Ascending aorta (tissue), 2 donors: Measurements from ENCODE around the gene FSTL4. TPM values are rescaled to one million over a fixed set of nuclear protein-coding genes. Genes with fewer than 3 reads are reported as not detected.

ENCODE experiments used
- DNase-seq, 2 donors: peaks; one replicate each; pipeline ENCODE4 v3.0.0-alpha.2; 2019; ENCODE audit warnings: low spot score in 2 of 2
- H3K27ac ChIP-seq, 2 donors: fragments of 200-600 bp; sonication (generic); one replicate each; pipeline ENCODE4 v1.5.1; 2016 to 2017; ENCODE audit warnings: mild to moderate bottlenecking in 1 of 2
- H3K27me3 ChIP-seq: fragments of 200-600 bp; sonication (generic); one replicate; pipeline ENCODE4 v1.5.1; 2017
- H3K36me3 ChIP-seq, 2 donors: fragments of 200-600 bp; sonication (generic); one replicate each; pipeline ENCODE4 v1.5.1; 2016
- H3K4me1 ChIP-seq, 2 donors: fragments of 200-600 bp; sonication (generic); one replicate each; pipeline ENCODE4 v1.5.1; 2016 to 2017; ENCODE audit warnings: mild to moderate bottlenecking in 1 of 2
- H3K4me3 ChIP-seq, 2 donors: fragments of 200-600 bp; sonication (generic); one replicate each; pipeline ENCODE4 v1.5.1; 2016 to 2017; ENCODE audit warnings: mild to moderate bottlenecking in 1 of 2
- H3K9me3 ChIP-seq, 2 donors: fragments of 200-600 bp; sonication (generic); one replicate each; pipeline ENCODE4 v1.5.1; 2016
- intact Hi-C: fragments of 100-400 bp; cut with DNase I; formaldehyde crosslinking; loops from one replicate; pipeline ENCODE4 v1.15.1; 2023
- total RNA-seq: library from RNA; depleted of rRNA; stranded (reverse); fragments of >200 nt; gene quantifications from one replicate; pipeline ENCODE4 v1.1.0, GENCODE V29; 2016
- TF ChIP-seq, protein P1 (sequence below), 3 experiments: fragments of 200-600 bp in 2 of 3; fragments of 450-650 bp in 1 of 3; sonication (generic) in 2 of 3; IDR thresholded peaks; one replicate each; pipeline ENCODE4 v1.5.1; 2016 to 2019; ENCODE audit warnings: antibody characterized with exemption in 3 of 3, mild to moderate bottlenecking in 1 of 3, moderate library complexity in 1 of 3

FSTL4 gene
- total RNA-seq, 1 donor from 2014 or later: 0.11 TPM

DNA sequence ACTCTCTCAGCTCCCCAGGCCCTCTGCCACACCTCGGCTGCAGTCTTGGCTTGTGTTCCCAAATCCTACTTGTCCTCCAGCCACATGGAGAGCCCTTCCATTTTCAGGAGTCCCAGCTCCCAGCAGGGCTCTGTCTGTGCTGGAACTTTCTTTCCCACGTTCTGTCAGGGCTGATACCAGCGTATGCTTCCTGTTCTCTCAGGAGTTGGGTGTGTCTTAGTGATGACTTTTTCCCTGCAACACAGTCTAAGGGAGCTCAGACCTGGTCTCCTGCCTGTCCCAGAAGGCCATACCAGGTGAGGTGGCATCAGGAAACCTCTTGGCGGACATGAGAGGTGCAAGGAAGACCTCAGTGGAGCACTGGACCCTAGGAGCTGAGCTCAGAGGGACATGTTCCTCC lies 334.0 kb downstream of the FSTL4 start:
- TF ChIP-seq, protein P1, sequence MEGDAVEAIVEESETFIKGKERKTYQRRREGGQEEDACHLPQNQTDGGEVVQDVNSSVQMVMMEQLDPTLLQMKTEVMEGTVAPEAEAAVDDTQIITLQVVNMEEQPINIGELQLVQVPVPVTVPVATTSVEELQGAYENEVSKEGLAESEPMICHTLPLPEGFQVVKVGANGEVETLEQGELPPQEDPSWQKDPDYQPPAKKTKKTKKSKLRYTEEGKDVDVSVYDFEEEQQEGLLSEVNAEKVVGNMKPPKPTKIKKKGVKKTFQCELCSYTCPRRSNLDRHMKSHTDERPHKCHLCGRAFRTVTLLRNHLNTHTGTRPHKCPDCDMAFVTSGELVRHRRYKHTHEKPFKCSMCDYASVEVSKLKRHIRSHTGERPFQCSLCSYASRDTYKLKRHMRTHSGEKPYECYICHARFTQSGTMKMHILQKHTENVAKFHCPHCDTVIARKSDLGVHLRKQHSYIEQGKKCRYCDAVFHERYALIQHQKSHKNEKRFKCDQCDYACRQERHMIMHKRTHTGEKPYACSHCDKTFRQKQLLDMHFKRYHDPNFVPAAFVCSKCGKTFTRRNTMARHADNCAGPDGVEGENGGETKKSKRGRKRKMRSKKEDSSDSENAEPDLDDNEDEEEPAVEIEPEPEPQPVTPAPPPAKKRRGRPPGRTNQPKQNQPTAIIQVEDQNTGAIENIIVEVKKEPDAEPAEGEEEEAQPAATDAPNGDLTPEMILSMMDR (IDR thresholded peaks at IDR 0.05): no peak
- no peak for DNase-seq
- Histone ChIP-seq H3K27ac (no peak overlapping the region), H3K4me1 (no peaks in the 10 kb centered on the region), H3K27me3 (no peaks in the 10 kb centered on the region), H3K4me3 (no peak overlapping the region), H3K9me3 (no peaks in the 10 kb centered on the region), H3K36me3 (no peaks in the 10 kb centered on the region)
- intact Hi-C loops: no loop called here

DNA sequence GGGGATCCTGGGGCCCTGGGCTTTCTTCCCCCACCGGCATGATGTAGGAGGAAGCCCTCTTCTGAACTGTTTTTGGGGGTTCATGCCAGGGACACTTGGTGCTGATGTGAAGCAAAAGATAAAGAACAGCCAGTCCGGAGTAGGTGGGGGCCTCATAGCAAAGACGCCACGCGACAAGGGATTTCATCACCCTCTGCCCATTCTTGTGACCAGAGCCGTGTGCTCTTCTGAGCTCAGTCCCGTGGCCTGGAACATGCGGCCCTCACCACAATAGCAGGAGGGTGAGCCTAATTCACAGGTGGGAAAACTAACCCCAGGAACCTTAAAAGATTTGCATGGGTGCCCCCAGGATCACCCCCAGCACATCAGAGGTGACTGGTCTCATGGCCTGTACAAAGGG lies 334.6 kb downstream of the FSTL4 start:
- H3K9me3 ChIP-seq: no peaks in the 10 kb centered on the region
- no peak for DNase-seq
- H3K27ac ChIP-seq: no peak overlapping the region
- no peaks in the 10 kb centered on the region for H3K4me1 ChIP-seq
- intact Hi-C loops: no loop called here
- H3K36me3 ChIP-seq: no peaks in the 10 kb centered on the region
- H3K4me3 ChIP-seq: no peak overlapping the region
- H3K27me3 ChIP-seq: no peaks in the 10 kb centered on the region
- TF ChIP-seq, protein P1 (IDR thresholded peaks at IDR 0.05): no peak

DNA sequence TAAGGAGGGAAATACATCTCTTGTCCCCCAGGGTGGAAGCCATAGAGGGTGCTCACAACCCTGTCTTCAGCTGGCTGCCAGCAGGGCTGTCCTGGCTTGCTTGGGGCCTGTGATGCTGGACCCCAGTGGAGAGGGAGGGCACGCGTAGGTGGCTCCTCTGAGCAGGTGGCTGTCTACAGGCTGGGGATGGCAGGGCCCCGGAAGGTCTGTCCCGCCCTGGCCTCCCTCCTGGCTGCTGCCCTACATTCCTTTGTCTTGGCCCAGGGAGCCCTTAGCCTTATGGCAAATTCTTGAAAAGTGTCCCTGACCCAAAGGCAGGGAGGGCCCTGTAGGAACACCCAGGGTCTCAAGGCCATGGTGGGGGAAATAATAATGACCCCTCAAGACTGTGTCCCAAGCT lies 336.2 kb downstream of the FSTL4 start:
- DNase-seq: no peak
- H3K4me1 ChIP-seq: no peaks in the 10 kb centered on the region
- H3K9me3 ChIP-seq: no peaks in the 10 kb centered on the region
- intact Hi-C loops: no loop called here
- H3K27ac ChIP-seq: no peak overlapping the region
- H3K27me3 ChIP-seq: no peaks in the 10 kb centered on the region
- TF ChIP-seq, protein P1 (IDR thresholded peaks at IDR 0.05): no peak
- H3K36me3 ChIP-seq: no peaks in the 10 kb centered on the region
- no peak overlapping the region for H3K4me3 ChIP-seq

DNA sequence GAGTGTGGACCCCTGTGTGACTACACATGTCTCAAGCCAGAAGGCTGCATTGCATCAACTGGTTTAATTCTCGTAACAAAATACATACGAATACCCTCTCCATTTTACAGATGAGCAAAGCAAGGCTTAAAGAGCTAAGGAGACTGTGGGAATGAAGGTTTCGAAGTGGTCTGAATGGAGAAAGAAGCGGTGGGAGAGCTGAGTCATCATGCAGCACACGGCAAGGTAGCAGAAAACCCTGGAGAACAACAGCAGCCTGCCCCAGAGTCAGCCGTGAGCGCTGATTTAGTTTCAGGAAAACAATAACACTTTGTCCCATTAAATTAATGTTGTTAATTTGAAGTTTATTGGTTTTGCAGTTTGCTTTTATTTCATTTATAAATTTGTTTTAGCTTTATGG lies 336.7 kb downstream of the FSTL4 start:
- Histone ChIP-seq H3K27me3 (no peaks in the 10 kb centered on the region), H3K9me3 (no peaks in the 10 kb centered on the region), H3K4me1 (no peaks in the 10 kb centered on the region), H3K27ac (no peak overlapping the region), H3K4me3 (no peak overlapping the region), H3K36me3 (no peaks in the 10 kb centered on the region)
- no peak for DNase-seq
- intact Hi-C loops: no loop called here
- TF ChIP-seq, protein P1 (IDR thresholded peaks at IDR 0.05): no peak

DNA sequence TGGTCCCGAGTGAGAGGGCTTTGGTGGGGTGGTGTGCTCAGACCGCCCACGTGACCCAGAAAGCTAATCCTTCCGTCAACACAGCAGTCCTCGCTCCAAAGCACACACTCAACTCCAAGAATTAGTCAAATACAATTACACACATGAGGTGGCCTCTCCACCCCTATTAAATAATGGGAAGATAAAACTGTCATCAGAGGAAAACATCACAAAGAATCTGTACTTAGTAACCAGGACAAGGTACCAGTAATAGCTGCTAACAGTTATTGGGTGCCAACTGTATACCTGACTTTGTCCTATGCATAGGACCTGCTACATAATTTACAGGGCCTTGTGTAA lies 337.8 kb downstream of the FSTL4 start:
- no peaks in the 10 kb centered on the region for H3K4me1 ChIP-seq
- no peak for DNase-seq
- no peak overlapping the region for H3K4me3 ChIP-seq
- intact Hi-C loops: loop anchor here (5.0 kb wide), 1 partner anchor 38 kb away; no protein-coding TSS in a partner anchor
- no peak overlapping the region for H3K27ac ChIP-seq
- H3K9me3 ChIP-seq: no peaks in the 10 kb centered on the region
- TF ChIP-seq, protein P1 (IDR thresholded peaks at IDR 0.05): no peak
- H3K27me3 ChIP-seq: no peaks in the 10 kb centered on the region
- H3K36me3 ChIP-seq: no peaks in the 10 kb centered on the region
